HG03558 (cell line): ENCODE measurements around the gene PPP1R26.
"Not testable (repeated sequence)": the region's sequence is repeated elsewhere in the genome, so short reads cannot be mapped to it uniquely, and the experiment has no call there.

Experiments used
- ATAC-seq: cut with Tn5 transposase; IDR thresholded peaks from one replicate; pipeline ENCODE4 v1.9.1; 2021; ENCODE audit warnings: moderate number of reproducible peaks; ENCODE audit not compliant: unreplicated experiment; ENCODE audit errors: extremely low read depth

Gene PPP1R26, protein sequence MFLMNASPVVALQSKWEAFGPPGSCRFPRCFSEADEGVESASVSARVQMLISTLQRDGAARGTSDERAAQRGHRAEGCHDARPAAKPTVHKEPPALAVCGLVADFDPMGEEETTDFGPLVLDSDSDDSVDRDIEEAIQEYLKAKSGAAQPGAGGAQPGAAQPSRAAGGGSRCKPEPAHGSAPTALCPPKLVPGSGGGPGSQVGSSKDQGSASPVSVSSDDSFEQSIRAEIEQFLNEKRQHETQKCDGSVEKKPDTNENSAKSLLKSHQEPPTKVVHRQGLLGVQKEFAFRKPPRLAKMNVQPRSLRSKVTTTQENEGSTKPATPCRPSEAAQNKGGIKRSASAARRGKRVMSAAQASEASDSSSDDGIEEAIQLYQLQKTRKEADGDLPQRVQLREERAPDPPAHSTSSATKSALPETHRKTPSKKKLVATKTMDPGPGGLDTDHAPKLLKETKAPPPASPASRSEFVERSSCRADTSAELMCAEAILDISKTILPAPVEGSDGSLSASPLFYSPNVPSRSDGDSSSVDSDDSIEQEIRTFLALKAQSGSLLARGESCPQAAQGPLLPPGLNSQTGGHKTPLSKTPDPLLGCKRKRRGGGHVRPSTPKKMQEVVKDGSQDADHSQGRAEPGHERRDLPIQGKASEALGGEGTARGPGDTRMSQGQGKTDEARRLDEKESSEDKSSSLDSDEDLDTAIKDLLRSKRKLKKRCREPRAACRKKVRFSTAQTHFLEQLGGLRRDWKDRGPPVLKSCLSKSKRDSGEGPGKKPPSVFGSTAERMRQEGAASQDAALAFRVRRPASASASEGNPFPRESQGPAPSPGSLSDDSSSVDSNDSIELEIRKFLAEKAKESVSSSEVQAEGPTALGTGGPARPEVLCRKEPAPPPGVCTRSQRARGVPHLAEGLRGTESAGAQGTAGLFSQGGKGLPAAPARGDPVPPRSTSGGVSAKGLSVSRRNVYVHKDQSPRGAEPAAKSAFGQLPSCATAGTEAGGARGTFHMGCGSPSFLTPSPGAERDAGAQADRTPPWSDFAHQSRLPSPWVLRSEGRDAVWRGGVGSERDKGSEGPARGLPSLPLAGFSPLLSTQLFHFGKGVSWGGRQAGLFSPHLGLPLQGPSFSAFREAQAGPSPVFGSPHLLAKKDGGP (N-terminal part only)

DNA sequence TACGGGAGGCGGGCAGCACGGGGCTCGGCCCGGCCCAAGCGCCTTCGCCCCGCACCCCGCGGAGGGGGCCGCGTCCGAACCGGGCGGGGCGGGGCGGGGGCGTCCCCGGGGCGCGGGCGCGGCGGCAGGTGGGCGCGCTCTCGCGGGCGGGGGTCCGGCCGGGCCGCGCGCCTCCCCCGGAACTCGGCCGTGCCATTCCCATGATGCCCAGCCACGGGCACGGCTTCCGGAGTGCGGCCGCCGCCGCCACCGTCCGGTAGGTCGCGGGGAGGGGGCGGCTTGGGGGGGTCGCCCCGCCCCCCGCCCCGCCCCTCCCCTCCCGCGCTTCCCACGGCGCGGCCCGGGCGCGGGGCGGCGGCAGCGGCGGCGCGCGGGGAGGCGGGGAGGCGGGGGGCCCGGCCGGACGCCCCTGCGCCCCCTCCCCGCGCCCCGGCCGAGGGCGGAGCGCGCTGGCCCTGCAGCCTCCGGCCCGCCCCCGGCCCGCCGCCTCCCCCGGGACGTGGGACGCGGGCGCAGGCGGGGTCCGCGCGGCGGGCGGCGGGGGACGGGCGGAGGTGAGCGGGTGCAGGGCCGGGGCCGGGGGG, at the start of gene PPP1R26:
Gene PPP1R26, plus strand, starts transcription at position 314 of the 584 bp plus-strand sequence. CDS start 4,729 bp downstream, outside the sequence.
- no peak for ATAC-seq

DNA sequence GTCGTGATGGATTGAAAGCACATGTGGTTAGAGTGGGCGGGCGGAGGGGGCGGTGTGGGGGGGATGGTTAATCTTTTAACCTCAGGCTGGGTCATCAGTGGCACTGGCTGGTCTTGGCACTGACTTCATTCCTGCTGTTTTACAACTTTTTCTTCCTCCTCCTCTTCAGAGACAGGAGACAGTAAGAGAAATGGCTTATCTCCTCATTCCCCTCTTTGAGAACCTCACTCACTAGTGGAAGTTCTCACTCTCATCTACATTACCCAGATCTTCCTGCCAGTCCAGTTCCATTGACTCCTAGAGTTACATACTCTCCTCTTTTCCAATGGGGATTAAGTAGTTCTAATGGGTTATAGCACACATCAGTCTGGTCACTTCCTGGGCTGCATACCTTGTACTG, 42.3 kb upstream of the PPP1R26 start:
- ATAC-seq, result no peak

DNA sequence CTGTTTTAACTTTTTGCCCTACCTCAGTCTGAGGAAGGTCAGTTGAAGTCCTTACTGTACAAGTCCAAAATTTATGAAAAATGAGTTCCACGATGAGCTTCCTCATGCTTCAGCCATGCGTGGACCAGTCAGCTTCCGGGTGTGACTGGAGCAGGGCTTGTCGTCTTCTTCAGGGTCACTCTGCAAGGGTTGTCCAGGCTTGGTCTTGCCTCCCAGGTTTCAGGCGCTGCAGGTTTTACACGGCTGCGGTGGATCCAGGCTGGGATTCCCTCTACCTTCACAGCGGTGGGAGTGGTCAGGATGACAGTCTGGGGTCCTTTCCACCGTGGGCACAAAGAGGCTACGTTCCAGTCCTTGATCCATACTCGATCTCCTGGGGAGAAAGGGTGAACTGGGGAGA, 41.9 kb upstream of the PPP1R26 start:
- not testable (repeated sequence) for ATAC-seq

DNA sequence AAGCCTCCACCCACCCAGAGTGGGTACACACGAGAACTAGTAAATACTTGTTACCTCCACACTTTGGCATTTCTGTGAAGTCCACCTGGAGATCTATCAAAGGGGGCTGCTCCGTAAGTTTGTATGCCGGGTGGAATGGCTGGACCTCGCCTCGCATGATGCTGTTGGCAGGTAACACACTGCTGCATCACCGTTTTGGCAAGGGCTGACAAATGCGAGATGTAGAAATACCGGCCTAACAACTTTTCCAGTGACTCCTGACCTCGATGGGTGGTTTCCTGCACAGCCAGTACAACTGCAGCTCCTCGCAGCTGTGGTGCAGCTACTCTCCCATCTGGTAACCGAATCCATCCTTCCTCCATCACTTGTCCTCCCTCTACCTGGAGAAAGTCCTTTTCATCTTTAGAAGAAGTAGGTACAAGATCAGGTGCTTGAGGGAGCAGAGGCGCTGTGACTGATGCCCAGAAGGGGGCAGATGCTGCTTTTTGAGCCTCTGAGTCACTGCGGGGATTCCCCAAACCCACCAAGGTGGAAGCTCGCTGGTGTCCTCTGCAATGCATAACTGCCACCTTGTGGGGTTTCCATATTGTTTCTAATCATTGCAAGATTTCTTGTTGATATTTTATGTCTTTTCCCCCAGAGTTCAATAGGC, 40.9 kb upstream of the PPP1R26 start:
- ATAC-seq, result not testable (repeated sequence)

DNA sequence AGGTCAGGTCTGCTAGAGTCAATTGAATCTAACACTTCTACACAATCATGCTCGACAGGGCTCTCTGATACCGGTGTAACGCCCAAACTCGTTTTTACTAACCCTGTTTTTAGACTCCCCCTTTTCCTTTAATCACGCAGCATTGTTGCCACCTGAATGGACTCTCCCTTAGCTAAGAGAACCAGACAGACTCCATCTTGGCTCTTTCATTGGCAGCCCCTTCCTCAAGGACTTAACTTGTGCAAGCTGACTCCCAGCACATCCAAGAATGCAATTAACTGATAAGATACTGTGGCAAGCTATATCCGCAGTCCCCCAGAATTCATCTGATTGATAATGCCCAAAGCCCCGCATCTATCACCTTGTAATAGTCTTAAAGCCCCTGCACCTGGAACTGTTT, 40.1 kb upstream of the PPP1R26 start:
- not testable (repeated sequence) for ATAC-seq

DNA sequence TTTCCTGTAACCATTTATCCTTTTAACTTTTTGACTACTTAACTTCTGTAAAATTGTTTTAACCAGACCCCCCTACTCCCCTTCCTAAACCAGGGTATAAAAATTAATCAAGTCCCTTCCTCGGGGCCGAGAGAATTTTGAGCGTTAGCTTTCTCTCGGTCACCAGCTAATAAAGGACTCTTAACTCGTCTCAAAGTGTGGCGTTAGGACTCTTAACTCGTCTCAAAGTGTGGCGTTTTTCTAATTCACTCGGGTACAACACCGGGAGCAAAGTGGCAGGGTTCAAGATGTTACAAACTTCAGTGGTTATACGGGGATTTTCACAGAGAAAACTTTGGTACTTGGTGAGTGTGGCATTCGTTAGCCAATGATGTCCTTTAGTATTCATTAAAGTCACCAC, 39.7 kb upstream of the PPP1R26 start:
- no peak for ATAC-seq

DNA sequence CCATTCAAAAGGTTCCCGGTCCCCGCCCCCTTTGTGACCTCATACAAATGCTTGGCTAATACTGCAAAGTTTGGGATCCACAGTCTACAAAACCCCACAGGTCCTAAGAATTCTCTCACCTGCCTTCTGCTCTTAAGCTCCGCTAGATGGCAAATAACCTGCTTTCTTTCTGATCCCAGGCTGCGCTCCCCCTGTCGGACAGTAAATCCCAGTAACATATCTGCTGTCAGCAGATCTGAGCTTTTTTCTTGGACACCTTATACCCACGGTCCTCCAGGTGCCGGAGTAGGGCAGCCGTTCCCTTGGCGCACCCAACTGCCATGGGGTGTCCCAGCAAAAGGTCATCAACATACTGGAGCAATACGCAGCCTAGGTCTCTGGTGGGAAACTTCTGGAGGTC, 39.0 kb upstream of the PPP1R26 start:
- ATAC-seq, result no peak

DNA sequence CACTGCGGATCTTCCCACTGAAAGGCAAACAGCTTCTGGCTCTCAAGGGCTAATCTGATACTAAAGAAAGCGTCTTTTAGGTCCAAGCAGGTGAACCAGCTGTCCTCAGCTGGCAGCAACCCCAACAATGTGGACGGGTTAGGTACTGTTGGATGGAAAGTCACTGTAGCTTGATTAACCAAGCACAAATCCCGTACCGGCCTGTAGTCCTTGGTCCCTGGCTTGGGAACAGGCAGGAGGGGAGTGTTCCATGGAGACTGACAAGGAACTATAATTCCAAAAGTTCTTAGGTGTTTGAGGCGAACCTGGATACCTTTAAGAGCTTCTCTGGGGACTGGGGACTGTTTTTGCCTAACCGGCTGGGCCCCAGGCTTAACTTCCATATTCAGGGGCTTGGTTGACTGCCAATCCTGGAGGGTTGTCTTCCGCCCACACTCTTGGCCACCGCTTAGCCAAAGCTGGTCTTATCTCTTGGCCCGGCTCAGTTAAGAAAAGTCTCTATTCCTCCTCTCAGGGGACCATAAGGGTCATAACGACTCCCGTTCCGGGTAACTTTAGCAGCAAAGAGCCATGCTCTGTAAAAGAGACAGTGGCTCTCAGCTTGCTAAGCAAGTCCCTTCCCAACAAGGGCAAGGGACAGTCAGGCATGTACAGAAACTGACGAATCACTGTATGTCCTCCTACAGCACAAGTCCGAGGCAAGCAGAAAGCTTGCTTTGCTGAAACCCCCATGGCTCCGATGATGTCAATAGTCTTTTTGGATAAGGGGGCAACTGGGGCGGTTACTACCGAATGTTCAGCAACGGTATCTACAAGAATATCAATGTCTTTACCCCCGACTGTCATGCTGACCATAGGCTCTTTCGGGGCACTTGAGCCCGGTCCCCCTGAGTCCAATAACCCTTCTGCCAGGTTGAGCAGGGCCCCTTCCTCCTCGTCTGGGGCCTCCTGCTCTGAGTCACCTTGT, 38.2 kb upstream of the PPP1R26 start:
- not testable (repeated sequence) for ATAC-seq

DNA sequence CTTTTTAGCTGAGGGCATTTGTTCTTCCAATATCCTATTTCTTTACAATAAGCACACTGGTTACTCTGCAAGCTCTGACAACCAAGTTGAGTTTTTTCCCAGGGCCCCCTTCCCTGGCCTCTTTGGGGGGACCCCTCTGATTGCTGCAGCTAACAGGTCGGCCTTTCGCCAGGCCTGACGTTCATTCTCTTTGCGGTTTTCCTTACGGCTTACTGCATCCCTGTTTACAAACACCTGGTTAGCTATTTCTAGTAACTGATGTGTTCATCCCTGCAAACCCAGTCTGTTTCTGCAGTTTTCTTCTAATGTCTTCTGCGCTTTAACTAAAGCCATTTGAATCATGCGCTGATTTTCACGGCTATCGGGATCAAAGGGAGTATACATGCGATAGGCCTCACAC, 37.5 kb upstream of the PPP1R26 start:
- no peak for ATAC-seq

DNA sequence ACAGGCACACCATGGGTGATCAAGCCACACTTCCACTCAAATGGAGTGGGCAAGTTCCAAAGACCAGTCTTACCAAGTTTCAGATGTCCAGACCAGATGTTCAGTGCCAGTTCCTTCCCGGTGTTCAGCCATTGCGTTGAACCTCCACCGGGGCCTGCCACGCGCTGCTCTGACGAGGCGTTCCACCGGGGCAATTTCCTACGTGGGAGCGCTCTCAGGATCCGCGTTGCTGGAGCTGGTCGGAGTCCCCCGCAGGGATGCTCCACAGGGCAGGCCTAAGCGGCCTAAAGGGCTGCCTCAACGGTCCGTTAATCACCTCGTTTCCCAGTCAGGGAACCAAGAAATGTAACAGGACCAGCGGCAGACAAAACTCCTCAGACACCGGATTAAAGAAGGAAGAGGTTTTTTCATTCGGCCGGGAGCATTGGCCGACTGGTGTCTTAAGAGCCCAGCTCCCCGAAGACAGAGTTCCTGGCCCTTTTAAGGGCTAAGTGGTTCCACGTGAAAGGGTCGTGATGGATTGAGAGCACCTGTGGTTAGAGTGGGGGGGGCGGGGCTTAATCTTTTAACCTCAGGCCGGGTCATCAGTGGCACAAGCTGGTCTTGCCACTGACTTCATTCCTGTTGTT, 35.7 kb upstream of the PPP1R26 start:
- no peak for ATAC-seq

DNA sequence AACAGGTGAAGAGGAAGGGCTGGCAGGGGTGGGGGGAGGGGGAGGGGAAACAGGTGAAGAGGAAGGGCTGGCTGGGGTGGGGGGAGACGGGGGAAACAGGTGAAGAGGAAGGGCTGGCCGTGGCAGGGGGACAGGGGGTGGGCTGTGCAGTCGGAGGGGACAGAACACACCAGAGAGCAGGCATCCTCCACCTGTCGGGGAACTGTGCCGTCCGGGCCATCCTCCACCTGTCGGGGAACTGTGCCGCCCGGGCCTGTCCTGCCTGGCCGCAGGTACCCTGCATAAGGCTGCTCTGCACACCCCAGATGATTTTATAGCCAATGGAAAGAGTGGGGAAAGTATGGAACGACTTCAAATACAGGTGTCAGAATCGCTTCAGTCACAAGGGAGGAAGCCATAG, 32.5 kb upstream of the PPP1R26 start:
- no peak for ATAC-seq

DNA sequence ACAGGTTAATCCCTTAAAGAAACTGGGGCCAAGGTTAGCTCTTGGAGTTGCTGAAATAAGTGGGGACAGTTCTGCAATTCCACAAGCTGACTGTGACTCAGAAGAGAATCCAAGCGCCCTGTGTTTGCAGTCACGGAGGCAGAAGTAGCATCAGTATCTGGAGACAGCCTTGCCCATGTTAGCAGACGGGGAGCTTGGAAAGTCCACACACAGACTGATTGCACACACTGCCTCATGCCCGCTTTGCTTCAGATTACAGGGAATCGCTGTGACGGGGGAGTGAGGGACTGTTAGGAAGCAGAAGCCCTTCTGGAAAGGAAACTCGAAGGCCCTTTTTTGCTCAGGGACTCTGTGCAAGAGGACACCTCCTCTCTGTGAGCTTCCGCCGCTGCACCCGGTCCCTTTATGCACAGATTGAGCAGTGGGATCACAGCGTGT, 30.9 kb upstream of the PPP1R26 start:
- no peak for ATAC-seq

DNA sequence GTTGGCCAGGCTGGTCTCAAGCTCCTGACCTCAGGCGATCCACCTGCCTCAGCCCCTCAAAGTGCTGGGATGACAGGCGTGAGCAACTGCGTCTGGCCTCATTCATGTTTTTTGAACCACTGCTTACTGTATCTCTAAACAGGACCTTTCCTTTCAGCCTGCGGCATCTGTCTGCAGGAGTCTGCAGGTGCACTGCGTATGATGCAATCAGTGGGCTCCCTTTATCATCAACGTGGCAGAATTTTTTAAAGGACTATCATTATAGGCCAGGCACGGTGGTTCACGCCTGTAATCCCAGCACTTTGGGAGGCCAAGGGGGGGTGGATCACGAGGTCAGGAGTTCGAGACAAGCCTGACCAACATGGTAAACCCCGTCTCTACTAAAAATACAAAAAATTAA, 30.1 kb upstream of the PPP1R26 start:
- not testable (repeated sequence) for ATAC-seq

DNA sequence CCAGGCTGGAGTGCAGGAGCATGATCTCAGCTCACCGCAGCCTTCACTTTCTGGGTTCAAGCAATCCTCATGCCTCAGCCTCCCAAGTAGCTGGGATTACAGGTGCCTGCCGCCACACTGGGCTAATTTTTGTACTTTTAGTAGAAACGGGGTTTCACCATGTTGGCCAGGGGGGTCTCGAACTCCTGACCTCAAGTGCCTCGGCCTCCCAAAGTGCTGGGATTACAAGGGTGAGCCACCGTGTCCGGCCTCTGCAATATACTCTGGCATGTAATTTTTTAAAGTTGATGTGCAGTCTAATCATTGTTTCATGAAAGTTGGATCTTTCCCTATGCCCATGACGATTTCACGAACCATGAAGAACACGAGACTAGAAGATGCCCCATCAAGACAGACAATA, 28.6 kb upstream of the PPP1R26 start:
- ATAC-seq, result no peak

DNA sequence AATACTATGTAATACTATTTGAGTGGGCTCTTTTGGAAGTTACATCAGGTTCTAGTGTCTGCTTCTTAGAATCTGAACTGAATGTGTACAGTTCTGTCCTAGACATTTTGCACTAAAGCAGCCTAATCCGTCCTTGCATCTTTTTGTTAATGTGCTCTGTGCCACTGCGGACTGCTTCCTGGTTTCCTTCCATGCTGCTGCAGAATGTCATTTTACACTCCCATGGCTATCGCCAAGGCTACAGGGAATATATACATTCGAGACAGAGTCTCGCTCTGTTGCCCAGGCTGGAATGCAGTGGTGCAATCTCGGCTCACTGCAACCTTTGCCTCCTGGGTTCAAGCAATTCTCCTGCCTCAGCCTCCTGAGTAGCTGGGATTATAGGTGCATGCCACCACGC, 27.7 kb upstream of the PPP1R26 start:
- ATAC-seq, result not testable (repeated sequence)

DNA sequence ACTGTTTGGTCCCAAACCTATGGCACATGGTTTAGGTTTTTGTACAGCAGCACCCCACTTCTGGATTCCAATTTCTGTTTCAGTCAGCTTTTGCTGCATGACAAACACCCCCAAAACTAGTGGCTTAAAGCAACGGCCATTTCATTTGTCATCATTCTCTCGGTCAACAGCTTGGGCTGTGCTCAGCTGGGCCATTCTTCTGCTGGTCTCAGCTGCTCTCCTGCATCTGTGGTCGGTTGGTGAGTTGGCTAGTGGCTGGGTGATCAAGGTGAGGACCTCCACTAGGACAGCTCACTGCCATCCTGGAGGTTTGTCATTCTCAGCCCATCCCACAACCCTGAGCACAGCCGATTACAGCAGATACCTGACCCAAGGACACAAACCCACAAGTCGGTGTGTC, 24.8 kb upstream of the PPP1R26 start:
- no peak for ATAC-seq

DNA sequence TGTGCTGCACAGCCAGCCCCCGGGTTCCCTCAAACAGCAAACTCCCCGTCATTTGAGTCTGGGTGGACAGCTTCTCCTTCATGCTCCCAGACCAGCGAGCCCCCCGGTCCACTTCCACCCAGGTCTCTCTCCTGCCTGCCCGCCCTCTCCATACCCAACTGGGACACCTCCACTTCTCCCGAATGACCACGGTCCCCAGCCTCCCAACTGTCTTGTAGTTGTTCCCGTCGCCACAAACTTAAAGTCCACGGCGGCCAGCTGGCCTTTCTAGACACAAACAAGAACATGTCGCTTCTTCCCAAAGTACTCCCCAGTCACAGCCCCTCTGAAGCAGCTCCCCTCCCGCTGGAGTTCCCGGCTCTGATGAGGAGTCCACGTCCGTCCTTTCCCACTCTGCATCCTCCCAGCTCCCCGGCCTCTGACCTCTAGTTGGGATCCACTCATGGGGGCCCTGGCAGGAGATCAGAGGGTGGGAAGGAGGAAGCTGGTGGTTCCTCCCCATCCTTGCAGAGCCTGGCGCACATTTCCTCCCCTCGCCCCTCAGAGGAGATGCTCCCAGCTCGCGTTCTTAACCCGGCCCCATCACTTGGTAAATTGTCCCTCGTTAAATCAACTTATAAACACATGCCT, 24.1 kb upstream of the PPP1R26 start:
- ATAC-seq, result no peak
